Measurements from ENCODE around the gene ARHGAP22.

DNA sequence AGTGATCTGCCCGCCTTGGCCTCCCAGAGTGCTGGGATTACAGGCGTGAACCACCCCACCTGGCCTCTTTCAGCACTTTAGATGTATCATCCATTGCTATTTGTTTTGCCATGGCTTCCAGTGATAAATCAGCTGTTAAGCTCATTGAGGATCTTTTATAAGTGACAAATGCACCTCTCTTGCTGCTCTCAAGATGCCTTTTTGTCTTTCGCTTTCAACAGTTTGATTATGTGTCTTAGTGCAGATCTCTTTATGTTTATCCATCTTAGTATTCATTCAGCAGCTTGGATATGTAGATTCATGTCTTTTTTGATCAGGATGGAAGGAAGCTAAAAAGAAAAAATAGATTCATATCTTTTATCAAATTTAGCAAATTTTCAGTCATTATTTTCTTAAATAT, 192.8 kb downstream of the ARHGAP22 start:
- TF ChIP-seq RCOR1 (IDR thresholded peaks at IDR 0.05; ENCODE audit: insufficient replicate concordance, low read length) (no peak), POLR2A (IDR thresholded peaks at IDR 0.05; ENCODE audit: low read depth, low read length) (no peak), SMC3 (IDR thresholded peaks at IDR 0.05; ENCODE audit: low read depth, low read length) (no peak), RAD21 (IDR thresholded peaks at IDR 0.05; ENCODE audit: low read length) (no peak), FOS (IDR thresholded peaks at IDR 0.05; ENCODE audit: low read depth, low read length) (no peak), BHLHE40 (IDR thresholded peaks at IDR 0.05; ENCODE audit: low read depth, low read length) (no peak), MAZ (IDR thresholded peaks at IDR 0.05; ENCODE audit: borderline replicate concordance, low read depth, low read length) (no peak), MXI1 (IDR thresholded peaks at IDR 0.05; ENCODE audit: borderline replicate concordance, low read depth, low read length) (no peak), NFE2L2 (IDR thresholded peaks at IDR 0.05; ENCODE audit: low read depth, low read length) (no peak), MAFK (IDR thresholded peaks at IDR 0.05; ENCODE audit: low read depth, low read length) (no peak), CHD1 (IDR thresholded peaks at IDR 0.05; ENCODE audit: low read depth, low read length) (no peak), RFX5 (IDR thresholded peaks at IDR 0.05; ENCODE audit: low read depth, low read length) (no peak)
- TF ChIP-seq, protein P1, sequence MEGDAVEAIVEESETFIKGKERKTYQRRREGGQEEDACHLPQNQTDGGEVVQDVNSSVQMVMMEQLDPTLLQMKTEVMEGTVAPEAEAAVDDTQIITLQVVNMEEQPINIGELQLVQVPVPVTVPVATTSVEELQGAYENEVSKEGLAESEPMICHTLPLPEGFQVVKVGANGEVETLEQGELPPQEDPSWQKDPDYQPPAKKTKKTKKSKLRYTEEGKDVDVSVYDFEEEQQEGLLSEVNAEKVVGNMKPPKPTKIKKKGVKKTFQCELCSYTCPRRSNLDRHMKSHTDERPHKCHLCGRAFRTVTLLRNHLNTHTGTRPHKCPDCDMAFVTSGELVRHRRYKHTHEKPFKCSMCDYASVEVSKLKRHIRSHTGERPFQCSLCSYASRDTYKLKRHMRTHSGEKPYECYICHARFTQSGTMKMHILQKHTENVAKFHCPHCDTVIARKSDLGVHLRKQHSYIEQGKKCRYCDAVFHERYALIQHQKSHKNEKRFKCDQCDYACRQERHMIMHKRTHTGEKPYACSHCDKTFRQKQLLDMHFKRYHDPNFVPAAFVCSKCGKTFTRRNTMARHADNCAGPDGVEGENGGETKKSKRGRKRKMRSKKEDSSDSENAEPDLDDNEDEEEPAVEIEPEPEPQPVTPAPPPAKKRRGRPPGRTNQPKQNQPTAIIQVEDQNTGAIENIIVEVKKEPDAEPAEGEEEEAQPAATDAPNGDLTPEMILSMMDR (conservative IDR thresholded peaks at IDR 0.05; ENCODE audit: low read depth, low read length): no peak
- TF ChIP-seq, protein P2, sequence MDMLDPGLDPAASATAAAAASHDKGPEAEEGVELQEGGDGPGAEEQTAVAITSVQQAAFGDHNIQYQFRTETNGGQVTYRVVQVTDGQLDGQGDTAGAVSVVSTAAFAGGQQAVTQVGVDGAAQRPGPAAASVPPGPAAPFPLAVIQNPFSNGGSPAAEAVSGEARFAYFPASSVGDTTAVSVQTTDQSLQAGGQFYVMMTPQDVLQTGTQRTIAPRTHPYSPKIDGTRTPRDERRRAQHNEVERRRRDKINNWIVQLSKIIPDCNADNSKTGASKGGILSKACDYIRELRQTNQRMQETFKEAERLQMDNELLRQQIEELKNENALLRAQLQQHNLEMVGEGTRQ (IDR thresholded peaks at IDR 0.05; ENCODE audit: low read depth, low read length): no peak

All from IMR-90 (cell line).